GM21515 (cell line): ENCODE results near the gene TRAM2.
A peak's percentile ranks its signal among the peaks of the same experiment; 100 is the strongest.

Experiments
- ATAC-seq: cut with Tn5 transposase; IDR thresholded peaks from one replicate; pipeline ENCODE4 v1.9.1; 2021; ENCODE audit not compliant: unreplicated experiment

Gene TRAM2

GRCh38 chr6:52533491-52533890, 43.4 kb downstream of the TRAM2 start:
- ATAC-seq, result no peak

DNA sequence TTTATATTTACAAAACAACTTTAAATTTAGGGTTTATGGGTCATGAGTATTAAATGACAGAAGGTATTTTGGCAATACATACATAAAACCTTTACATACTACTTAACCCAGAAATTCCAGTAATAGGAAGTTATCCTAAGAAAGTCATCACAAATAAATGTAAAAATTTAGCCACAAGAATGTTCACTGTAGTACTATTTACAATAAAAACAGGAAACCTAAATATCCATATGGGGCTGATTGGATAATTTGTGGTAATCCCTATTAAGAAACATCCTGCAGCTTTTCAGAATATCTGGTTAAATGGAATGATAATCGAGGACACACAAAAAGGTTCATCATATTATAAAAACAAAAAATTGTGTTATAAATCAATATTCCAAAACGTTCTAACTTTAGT, 44.4 kb downstream of the TRAM2 start:
- no peak for ATAC-seq

- ATAC-seq, result no peak
Measured at GRCh38 chr6:52531834-52532233, 45.0 kb downstream of the TRAM2 start.

DNA sequence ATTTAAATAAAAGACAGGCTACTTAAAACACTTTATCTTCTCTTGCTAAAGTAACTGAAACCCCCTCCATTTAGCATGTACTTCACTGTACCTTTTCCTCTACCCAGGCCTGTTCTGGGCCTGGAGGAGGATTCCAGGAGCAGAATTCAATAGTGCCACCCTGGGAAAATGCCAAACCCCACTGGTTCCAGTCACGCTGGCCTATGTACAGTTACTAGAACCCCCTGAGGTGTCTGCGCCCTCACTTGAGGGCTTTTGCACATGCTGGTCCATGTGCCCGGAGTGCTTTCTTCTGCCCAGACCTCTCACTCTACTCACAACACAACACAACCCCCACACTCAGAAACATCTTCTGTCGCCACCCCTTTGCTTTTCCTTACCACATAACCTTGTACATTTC, 45.5 kb downstream of the TRAM2 start:
- no peak for ATAC-seq

DNA sequence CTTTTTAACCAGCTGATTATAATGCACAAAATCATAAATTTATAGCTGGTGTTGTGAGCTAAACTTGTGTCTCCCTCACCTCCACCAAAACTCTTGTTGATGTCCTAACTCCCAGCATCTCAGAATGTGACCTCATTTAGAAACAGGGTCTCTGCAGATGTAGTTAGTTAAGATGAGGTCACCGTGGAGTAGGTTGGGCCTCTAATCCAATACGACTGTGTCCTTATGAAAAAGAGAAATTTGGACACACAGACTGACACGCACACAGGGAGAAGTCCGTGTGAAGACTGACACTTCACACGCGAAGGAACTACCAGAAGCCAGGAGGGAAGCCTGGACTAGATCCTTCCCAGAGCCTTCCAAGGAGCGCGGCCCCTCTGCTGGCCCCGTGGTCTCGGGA, 46.5 kb downstream of the TRAM2 start:
- ATAC-seq, result no peak

DNA sequence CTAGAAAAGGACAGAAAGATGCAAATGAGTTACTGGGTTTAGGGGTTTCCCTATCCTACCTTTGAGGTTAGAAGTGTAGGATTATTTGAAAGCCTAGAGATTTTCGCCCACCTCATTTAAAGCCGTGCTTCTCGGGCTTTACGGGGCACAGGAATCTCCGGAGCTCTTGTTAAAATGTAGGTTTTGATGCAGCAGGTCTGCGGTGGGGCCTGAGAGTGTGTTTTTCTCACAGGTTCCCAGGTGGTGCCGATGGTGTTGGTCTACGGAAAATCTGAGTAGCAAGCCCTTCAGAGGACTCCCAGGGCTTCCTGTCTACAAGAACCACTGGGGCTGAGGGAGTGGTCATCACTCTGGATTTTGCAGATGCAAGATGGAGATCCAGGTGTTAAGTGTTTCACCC, 47.5 kb downstream of the TRAM2 start:
- peak; percentile 59 for ATAC-seq

DNA sequence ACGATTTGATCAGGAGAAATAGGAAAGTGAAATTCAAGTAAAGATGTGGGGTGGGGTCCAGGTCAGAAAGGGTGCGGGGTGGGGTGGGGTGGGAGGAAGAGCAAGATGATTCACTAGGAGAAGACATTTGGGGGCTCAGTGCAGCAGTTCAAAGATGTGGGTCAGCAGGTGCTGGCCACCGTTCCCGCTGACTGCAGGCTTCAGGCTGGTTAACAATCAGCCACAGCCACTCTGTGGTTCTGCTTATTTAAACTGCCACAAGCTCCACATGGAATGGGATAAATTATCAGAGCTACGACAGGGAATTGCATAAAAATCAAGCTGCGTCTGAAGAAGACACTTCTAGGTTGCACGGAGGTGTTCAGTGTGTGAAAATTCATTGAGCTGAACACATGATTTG, 49.4 kb downstream of the TRAM2 start:
- ATAC-seq, result no peak

DNA sequence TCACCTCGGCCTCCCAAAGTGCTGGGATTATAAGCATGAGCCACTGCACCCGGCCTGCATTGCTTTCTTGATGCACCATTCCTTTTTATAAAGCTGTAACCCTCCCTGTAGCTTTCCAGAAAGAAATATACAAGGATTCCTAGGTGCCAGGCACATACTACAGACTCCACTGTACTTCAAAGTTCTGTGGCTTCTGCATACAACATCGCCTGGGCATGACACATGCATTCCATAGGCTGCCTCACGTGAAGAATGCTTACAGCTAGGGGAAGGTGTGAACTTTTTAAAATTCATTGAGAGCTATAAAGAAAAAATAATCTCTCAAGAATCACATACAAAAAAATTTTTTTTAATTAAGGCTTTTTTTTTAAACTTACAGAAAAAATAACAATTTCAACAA, 50.2 kb downstream of the TRAM2 start:
- no peak for ATAC-seq

DNA sequence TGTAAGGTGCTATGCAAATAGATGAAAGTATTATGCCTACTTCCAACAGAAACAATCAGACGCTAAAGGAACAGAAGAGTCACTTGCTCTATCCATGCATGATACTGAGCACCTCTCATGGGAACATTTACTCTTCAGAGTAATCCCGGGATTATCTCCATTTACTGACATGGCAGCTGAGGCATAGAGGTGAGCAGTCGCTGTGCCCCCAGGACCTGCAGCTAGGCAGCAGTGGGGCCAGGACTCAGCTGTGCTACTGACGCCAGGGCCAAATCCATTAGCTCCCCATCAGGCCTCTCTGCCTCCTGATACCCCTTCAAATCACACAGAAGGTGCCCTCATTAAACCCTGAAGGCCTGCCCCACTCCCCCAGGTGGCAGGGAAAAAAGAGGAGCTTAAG, 51.9 kb downstream of the TRAM2 start:
- ATAC-seq, result no peak

- no peak for ATAC-seq
Measured at GRCh38 chr6:52523378-52524142, 53.3 kb downstream of the TRAM2 start.

- ATAC-seq, result no peak
Measured at GRCh38 chr6:52522655-52523054, 54.2 kb downstream of the TRAM2 start.

DNA sequence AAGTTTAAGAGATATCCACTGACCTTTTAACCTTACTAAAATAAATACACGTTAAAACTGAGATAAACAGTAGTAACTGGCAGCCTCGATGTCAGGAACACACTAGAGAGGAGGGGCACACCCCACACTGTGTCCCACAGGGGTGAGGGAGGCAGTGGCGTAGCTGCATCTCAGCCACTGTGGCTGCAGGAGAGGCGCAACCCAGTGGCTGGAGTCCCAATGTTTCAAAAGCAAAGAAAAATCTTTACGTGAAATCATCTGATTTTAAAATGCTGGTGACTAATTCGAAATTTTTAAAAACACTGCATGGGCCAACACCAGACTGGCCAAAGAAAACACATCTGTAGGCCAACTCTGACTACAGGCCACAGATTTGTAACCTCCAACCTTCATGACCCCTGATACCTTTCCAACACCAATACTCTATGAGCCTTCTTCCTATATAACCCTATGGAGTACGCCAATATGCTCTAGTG, 54.7 kb downstream of the TRAM2 start:
- no peak for ATAC-seq

DNA sequence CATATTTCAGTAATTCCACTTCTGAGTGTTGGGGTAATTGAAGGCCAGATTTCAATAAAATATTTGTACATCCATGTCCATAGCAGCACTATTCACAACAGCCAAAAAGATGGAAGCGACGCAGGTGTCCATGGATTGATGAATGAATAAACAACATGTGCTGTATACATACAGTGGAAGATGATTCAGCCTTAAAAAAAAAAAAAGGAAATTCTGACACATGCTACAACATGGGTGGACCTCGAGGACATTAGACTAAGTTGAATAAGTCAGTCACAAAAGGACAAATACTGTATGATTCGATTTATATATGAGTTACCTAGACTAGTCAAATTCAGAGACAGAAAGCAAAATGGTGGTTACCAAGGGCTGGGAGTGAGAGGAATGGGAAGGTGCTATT, 57.2 kb downstream of the TRAM2 start:
- no peak for ATAC-seq

GRCh38 chr6:52518279-52518945, 58.4 kb downstream of the TRAM2 start:
- ATAC-seq, result no peak

GRCh38 chr6:52517502-52518278, 59.2 kb downstream of the TRAM2 start:
- peak; percentile 77 for ATAC-seq

- ATAC-seq, result no peak
Measured at GRCh38 chr6:52516943-52517342, 59.9 kb downstream of the TRAM2 start.

- ATAC-seq, result no peak
Measured at GRCh38 chr6:52516269-52516668, 60.6 kb downstream of the TRAM2 start.

DNA sequence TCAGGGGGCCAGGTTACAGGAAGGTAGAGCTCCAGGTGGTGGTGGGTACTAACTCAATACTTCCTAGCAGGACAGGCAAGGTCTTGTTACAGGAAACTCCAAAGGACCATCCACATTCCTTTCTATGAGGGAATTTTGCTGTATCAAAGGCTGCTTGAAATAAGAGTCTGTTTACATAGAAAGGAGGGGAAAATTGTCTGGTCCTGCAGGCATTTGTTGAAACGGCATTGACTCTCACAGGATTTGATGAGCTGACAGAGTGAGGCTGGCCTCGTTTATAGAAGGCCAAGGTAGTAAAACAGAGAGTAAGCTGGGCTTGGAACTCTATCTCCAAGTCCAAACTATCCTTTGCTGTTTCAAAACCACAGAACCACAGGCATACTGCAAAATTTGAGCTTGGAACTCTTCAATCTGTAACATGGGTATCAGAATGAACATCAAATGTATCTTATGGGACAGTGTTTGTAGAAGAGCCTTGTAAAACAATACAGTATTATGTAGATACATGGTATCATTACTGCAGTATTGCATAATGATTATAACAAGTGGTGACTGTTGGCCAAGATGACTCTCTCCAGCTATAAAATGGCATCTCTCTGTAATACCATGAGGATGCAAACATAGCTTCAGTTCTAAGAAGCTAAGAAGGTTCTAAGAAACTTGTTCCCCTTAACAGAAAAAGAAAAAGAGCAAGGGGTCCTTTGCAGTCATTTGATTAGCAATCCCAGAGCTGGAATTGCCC, 61.5 kb downstream of the TRAM2 start:
- no peak for ATAC-seq

DNA sequence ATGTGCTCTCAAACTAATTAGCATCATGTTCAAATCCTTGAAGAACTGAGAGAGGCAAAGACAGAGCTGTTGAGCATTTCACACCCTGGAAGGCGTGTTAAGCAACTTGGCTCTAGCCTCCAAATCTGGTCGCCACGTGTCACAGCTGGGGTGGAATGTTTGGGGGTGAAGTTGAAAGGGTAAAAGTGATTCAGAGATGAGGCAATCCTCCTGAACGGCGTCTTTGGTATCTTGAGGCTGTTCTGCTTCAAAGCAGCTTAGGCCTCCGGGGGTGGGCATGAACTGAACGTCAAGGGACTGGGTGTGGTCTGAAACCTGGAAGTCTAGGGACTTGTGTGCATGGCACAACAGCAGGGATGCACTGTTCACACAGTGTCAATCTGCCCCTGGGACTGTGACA, 62.3 kb downstream of the TRAM2 start:
- no peak for ATAC-seq

DNA sequence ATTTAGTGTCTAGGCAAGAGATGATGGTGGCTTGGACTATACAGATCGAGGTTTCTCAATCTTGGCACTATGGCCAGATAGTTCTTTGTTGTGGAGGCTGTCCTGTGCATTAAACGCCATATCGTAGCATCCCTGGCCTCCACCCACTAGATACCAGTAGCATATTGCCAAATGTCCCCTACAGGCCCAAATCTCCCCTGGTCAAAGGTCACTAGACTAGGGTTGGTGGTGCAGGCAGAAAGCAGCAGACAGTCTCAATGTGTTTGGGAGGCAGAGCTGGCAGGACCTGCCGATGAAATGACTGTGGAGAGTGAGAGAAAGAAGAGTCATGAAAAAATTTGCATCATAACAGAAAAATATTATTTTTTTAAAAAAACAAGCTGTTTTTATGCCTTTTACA, 63.0 kb downstream of the TRAM2 start:
- ATAC-seq, result no peak

DNA sequence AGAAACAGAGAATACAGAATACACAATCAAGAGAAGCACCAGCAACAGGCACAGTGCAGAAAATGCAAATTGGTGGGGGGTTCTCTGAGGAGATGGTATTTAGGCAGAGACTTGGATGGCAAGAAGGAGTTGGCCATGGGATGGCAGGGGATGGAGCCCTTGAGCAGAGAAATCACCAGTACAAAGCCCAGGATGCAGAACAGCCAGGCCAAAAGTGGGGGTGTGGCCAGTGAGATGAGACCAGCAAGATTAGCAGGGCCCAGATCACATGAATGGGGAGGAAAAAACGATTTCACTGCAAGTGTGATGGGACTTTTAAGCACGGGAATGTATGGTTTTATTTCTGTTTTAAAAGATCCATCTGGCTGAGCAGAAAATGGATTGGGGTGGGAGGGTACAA, 63.4 kb downstream of the TRAM2 start:
- no peak for ATAC-seq
